WTC11 (cell line): Measurements from ENCODE around the gene IGSF11. TPM values are rescaled to one million over a fixed set of nuclear protein-coding genes. Genes with fewer than 3 reads are reported as not detected.

Experiments
- ATAC-seq: fragments of 200-7000 bp; cut with Tn5 transposase; 2 replicates; pipeline ENCODE4 v1.10.0; 2021; ENCODE audit warnings: mild to moderate bottlenecking, moderate library complexity
- CTCF ChIA-PET: fragments of 300-600 bp; sonication (Branson Sonifier 250); formaldehyde crosslinking; loops from one replicate; lab custom pipeline; 2021; ENCODE audit warnings: antibody characterized with exemption; lab: Charles Lee
- POLR2A ChIA-PET: fragments of 350-600 bp; sonication (Branson Sonifier 250); formaldehyde crosslinking; loops from one replicate; lab custom pipeline; 2021; ENCODE audit warnings: antibody characterized with exemption; lab: Charles Lee
- DNase-seq: peaks from one replicate; pipeline ENCODE4 v3.0.0; 2021; ENCODE audit warnings: low spot score
- H3K27ac Mint-ChIP-seq: 2 replicates; pipeline ENCODE4 v1.8.0; 2021; ENCODE audit warnings: mixed read lengths
- H3K27me3 Mint-ChIP-seq: 2 replicates; pipeline ENCODE4 v1.8.0; 2021; ENCODE audit warnings: low read depth, mild to moderate bottlenecking, moderate library complexity, mixed read lengths
- H3K36me3 Mint-ChIP-seq: 2 replicates; pipeline ENCODE4 v1.8.0; 2021; ENCODE audit warnings: mixed read lengths
- H3K4me1 Mint-ChIP-seq: 2 replicates; pipeline ENCODE4 v1.8.0; 2022; ENCODE audit warnings: mixed read lengths
- H3K4me3 Mint-ChIP-seq: 2 replicates; pipeline ENCODE4 v1.8.0; 2021; ENCODE audit warnings: mild to moderate bottlenecking, moderate library complexity, mixed read lengths
- H3K9me3 Mint-ChIP-seq: 2 replicates; pipeline ENCODE4 v1.8.0; 2021; ENCODE audit warnings: mixed read lengths
- AFF4 ChIP-seq: sonication (generic); formaldehyde crosslinking; IDR thresholded peaks from 2 replicates; pipeline ENCODE4 v1.8.1; 2023; ENCODE audit warnings: mild to moderate bottlenecking, missing genetic modification reagents, borderline replicate concordance
- CREB1 ChIP-seq: sonication (generic); formaldehyde crosslinking; IDR thresholded peaks from 2 replicates; pipeline ENCODE4 v1.8.0; 2023; ENCODE audit warnings: mild to moderate bottlenecking, missing genetic modification reagents
- E2F1 ChIP-seq: sonication (generic); formaldehyde crosslinking; IDR thresholded peaks from 2 replicates; pipeline ENCODE4 v1.8.0; 2022; ENCODE audit warnings: mild to moderate bottlenecking, missing genetic modification reagents
- FOXK1 ChIP-seq: sonication (generic); formaldehyde crosslinking; IDR thresholded peaks from 2 replicates; pipeline ENCODE4 v1.8.0; 2022; ENCODE audit warnings: mild to moderate bottlenecking, moderate library complexity, missing genetic modification reagents
- GABPB1 ChIP-seq: sonication (generic); formaldehyde crosslinking; IDR thresholded peaks from 2 replicates; pipeline ENCODE4 v1.8.1; 2023; ENCODE audit warnings: mild to moderate bottlenecking, missing genetic modification reagents
- JUN ChIP-seq: sonication (generic); formaldehyde crosslinking; IDR thresholded peaks from 2 replicates; pipeline ENCODE4 v1.8.0; 2023; ENCODE audit warnings: mild to moderate bottlenecking, missing genetic modification reagents
- MXD4 ChIP-seq: fragments of 250-450 bp; sonication (Bioruptor Pico); IDR thresholded peaks from 2 replicates; pipeline ENCODE4 v1.8.0; 2021; ENCODE audit warnings: mild to moderate bottlenecking, moderate library complexity, borderline replicate concordance
- NFE2L1 ChIP-seq: sonication (generic); formaldehyde crosslinking; IDR thresholded peaks from 2 replicates; pipeline ENCODE4 v1.8.1; 2023; ENCODE audit warnings: missing genetic modification reagents
- NR2C2 ChIP-seq: sonication (generic); formaldehyde crosslinking; IDR thresholded peaks from 2 replicates; pipeline ENCODE4 v1.8.0; 2022; ENCODE audit warnings: mild to moderate bottlenecking, missing genetic modification reagents
- PRRX2 ChIP-seq: fragments of 250-450 bp; sonication (Bioruptor Pico); IDR thresholded peaks from 2 replicates; pipeline ENCODE4 v1.8.0; 2021; ENCODE audit warnings: mild to moderate bottlenecking
- TCF7 ChIP-seq: sonication (generic); formaldehyde crosslinking; IDR thresholded peaks from 2 replicates; pipeline ENCODE4 v1.8.0; 2022; ENCODE audit warnings: mild to moderate bottlenecking, low read depth, missing genetic modification reagents, moderate library complexity
- TEAD4 ChIP-seq: sonication (generic); formaldehyde crosslinking; IDR thresholded peaks from 2 replicates; pipeline ENCODE4 v1.8.0; 2022; ENCODE audit warnings: mild to moderate bottlenecking, missing genetic modification reagents
- ZBTB21 ChIP-seq: sonication (generic); formaldehyde crosslinking; IDR thresholded peaks from 2 replicates; pipeline ENCODE4 v1.8.1; 2023; ENCODE audit warnings: mild to moderate bottlenecking, missing genetic modification reagents, borderline replicate concordance
- ZNF121 ChIP-seq: sonication (generic); formaldehyde crosslinking; IDR thresholded peaks from 2 replicates; pipeline ENCODE4 v1.8.0; 2023; ENCODE audit warnings: missing genetic modification reagents
- ZNF138 ChIP-seq: sonication (generic); formaldehyde crosslinking; conservative IDR thresholded peaks from 2 replicates; pipeline ENCODE4 v1.8.1; 2022; ENCODE audit warnings: mild to moderate bottlenecking, moderate library complexity, missing genetic modification reagents
- total RNA-seq: library from RNA; stranded (reverse); gene quantifications from 3 replicates; pipeline ENCODE4 v1.2.3, GENCODE V29; 2021
- TF ChIP-seq, protein P1 (sequence below): sonication (generic); formaldehyde crosslinking; IDR thresholded peaks from 2 replicates; pipeline ENCODE4 v1.8.0; 2022; ENCODE audit warnings: mild to moderate bottlenecking, missing genetic modification reagents
- TF ChIP-seq, protein P2 (sequence below): sonication (generic); formaldehyde crosslinking; conservative IDR thresholded peaks from 2 replicates; pipeline ENCODE4 v1.8.1; 2022; ENCODE audit warnings: mild to moderate bottlenecking, missing genetic modification reagents
- TF ChIP-seq, protein P3 (sequence below): sonication (generic); formaldehyde crosslinking; conservative IDR thresholded peaks from 2 replicates; pipeline ENCODE4 v1.8.1; 2023; ENCODE audit warnings: mild to moderate bottlenecking, low read depth, missing genetic modification reagents, moderate library complexity

Gene IGSF11
- total RNA-seq, 1 experiment from 2014 or later = 1.6 TPM

DNA sequence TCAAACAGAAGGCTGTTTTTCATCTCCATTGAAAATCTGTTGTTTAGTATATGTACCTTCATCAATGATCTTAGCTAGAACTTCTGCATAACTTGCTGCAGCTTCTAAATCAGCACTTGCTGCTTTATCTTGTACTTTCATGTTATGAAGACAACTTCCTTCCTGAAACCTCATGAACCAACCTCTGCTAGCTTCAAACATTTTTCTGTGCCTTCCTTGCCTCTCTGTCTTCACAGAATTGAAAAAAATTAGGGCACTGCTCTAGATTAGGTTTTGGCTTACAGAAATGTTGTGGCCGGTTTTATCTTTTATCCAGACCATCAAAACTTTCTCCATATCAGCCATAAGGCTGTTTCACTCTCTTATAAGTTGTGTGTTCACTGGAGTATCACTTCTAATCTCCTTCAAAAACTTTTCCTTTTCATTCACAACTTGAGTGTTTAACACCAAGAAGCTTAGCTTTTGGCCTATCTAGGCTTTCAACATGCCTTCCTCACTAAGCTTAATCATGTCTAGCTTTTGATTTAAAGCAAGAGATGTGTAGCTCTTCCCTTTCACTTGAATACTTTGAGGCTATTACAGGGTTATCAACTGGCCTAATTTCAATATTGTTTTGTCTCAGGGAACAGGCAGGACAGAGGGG, 78.6 kb downstream of the IGSF11 start (continued):
- TF ChIP-seq TCF7 (CRISPR knock-in tag) (no peak), CREB1 (CRISPR knock-in tag) (no peak), FOXK1 (CRISPR knock-in tag) (no peak), MXD4 (CRISPR knock-in tag) (no peak), AFF4 (CRISPR knock-in tag) (no peak)
- TF ChIP-seq, protein P1, sequence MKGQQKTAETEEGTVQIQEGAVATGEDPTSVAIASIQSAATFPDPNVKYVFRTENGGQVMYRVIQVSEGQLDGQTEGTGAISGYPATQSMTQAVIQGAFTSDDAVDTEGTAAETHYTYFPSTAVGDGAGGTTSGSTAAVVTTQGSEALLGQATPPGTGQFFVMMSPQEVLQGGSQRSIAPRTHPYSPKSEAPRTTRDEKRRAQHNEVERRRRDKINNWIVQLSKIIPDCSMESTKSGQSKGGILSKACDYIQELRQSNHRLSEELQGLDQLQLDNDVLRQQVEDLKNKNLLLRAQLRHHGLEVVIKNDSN (CRISPR knock-in tag) = no peak
- TF ChIP-seq, protein P2, sequence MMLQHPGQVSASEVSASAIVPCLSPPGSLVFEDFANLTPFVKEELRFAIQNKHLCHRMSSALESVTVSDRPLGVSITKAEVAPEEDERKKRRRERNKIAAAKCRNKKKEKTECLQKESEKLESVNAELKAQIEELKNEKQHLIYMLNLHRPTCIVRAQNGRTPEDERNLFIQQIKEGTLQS (CRISPR knock-in tag) = no peak
- TF ChIP-seq, protein P3, sequence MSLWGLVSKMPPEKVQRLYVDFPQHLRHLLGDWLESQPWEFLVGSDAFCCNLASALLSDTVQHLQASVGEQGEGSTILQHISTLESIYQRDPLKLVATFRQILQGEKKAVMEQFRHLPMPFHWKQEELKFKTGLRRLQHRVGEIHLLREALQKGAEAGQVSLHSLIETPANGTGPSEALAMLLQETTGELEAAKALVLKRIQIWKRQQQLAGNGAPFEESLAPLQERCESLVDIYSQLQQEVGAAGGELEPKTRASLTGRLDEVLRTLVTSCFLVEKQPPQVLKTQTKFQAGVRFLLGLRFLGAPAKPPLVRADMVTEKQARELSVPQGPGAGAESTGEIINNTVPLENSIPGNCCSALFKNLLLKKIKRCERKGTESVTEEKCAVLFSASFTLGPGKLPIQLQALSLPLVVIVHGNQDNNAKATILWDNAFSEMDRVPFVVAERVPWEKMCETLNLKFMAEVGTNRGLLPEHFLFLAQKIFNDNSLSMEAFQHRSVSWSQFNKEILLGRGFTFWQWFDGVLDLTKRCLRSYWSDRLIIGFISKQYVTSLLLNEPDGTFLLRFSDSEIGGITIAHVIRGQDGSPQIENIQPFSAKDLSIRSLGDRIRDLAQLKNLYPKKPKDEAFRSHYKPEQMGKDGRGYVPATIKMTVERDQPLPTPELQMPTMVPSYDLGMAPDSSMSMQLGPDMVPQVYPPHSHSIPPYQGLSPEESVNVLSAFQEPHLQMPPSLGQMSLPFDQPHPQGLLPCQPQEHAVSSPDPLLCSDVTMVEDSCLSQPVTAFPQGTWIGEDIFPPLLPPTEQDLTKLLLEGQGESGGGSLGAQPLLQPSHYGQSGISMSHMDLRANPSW (CRISPR knock-in tag) = no peak

- CTCF ChIA-PET = no interaction called here
- no peak overlapping the region for H3K4me3 Mint-ChIP-seq
Observed at GRCh38 chr3:118951089-118951488, 83.6 kb downstream of the IGSF11 start.

More at GRCh38 chr3:118951089-118951488, 83.6 kb downstream of the IGSF11 start:
- DNase-seq (no peak), ATAC-seq (no peak)
- Mint-ChIP-seq H3K4me1 (0 out of 2 replicates have a peak, but pooled peaks cover 4% of the 10 kb centered on the region), H3K36me3 (peaks cover 12% of the 10 kb centered on the region), H3K9me3 (peaks cover 26% of the 10 kb centered on the region), H3K27ac (no peak overlapping the region), H3K27me3 (no peaks in the 10 kb centered on the region)
- POLR2A ChIA-PET = no interaction called here
- TF ChIP-seq NFE2L1 (CRISPR knock-in tag) (no peak), TEAD4 (CRISPR knock-in tag) (no peak), MXD4 (CRISPR knock-in tag) (no peak), E2F1 (CRISPR knock-in tag) (no peak), JUN (no peak), ZNF138 (CRISPR knock-in tag) (no peak), GABPB1 (CRISPR knock-in tag) (no peak), PRRX2 (no peak), ZBTB21 (CRISPR knock-in tag) (no peak), ZNF121 (CRISPR knock-in tag) (no peak), NR2C2 (CRISPR knock-in tag) (no peak)
- TF ChIP-seq, protein P3 (CRISPR knock-in tag) = no peak
